GM23338 (cell line): ENCODE data around the gene GABPA. TPM values are rescaled to one million over a fixed set of nuclear protein-coding genes. Genes with fewer than 3 reads are reported as not detected.

Experiments
- ATAC-seq: fragments of 200-7000 bp; cut with Tn5 transposase; 3 replicates; pipeline ENCODE4 v1.9.1; 2020
- DNase-seq: peaks from one replicate; pipeline ENCODE4 v3.0.0-alpha.2; 2015; ENCODE audit warnings: low spot score
- H2AFZ ChIP-seq: fragments of 200-600 bp; sonication (generic); 2 replicates; pipeline ENCODE4 v1.8.0; 2016; ENCODE audit warnings: antibody characterized with exemption, mild to moderate bottlenecking, moderate library complexity
- H3F3A ChIP-seq: fragments of 200-600 bp; sonication (generic); replicated peaks from 2 replicates; pipeline ENCODE4 v1.8.0; 2017; ENCODE audit warnings: antibody characterized with exemption, mixed run types, low read depth
- H3K27ac ChIP-seq: fragments of 200-600 bp; sonication (generic); 2 replicates; pipeline ENCODE4 v1.6.1; 2016; ENCODE audit warnings: low read depth
- H3K27me3 ChIP-seq: fragments of 200-600 bp; sonication (generic); 2 replicates; pipeline ENCODE4 v1.8.0; 2016; ENCODE audit warnings: mild to moderate bottlenecking, mixed run types, moderate library complexity; ENCODE audit not compliant: insufficient read depth
- H3K36me3 ChIP-seq: fragments of 200-600 bp; sonication (generic); 2 replicates; pipeline ENCODE4 v1.8.0; 2016; ENCODE audit warnings: mild to moderate bottlenecking; ENCODE audit not compliant: insufficient read depth
- H3K4me1 ChIP-seq: fragments of 200-600 bp; sonication (generic); 2 replicates; pipeline ENCODE4 v1.8.0; 2016; ENCODE audit warnings: mild to moderate bottlenecking, moderate library complexity; ENCODE audit not compliant: insufficient read depth
- H3K4me2 ChIP-seq: fragments of 200-600 bp; sonication (generic); 2 replicates; pipeline ENCODE4 v1.7.1; 2017; ENCODE audit warnings: mixed run types
- H3K4me3 ChIP-seq: fragments of 200-600 bp; sonication (generic); 2 replicates; pipeline ENCODE4 v1.6.1; 2016; ENCODE audit warnings: mixed run types
- H3K79me2 ChIP-seq: fragments of 200-600 bp; sonication (generic); replicated peaks from 2 replicates; pipeline ENCODE4 v1.8.0; 2017; ENCODE audit warnings: mild to moderate bottlenecking; ENCODE audit not compliant: insufficient read depth
- H3K9me2 ChIP-seq: fragments of 200-600 bp; sonication (generic); 2 replicates; pipeline ENCODE4 v1.8.0; 2017; ENCODE audit not compliant: insufficient read depth
- H4K20me1 ChIP-seq: fragments of 200-600 bp; sonication (generic); replicated peaks from 2 replicates; pipeline ENCODE4 v1.8.0; 2017; ENCODE audit warnings: mild to moderate bottlenecking; ENCODE audit not compliant: insufficient read depth
- H3K27ac Mint-ChIP-seq: 2 replicates; pipeline ENCODE4 v1.8.0; 2020; ENCODE audit warnings: inconsistent platforms, mild to moderate bottlenecking, moderate library complexity, mixed read lengths
- H3K27me3 Mint-ChIP-seq: 3 replicates; pipeline ENCODE4 v1.8.0; 2022; ENCODE audit warnings: low read depth, mild to moderate bottlenecking, moderate library complexity, mixed read lengths, inconsistent platforms; ENCODE audit not compliant: insufficient read depth, poor library complexity
- H3K36me3 Mint-ChIP-seq: 3 replicates; pipeline ENCODE4 v1.8.0; 2021; ENCODE audit warnings: low read depth, mild to moderate bottlenecking, inconsistent platforms, moderate library complexity, mixed read lengths
- H3K4me1 Mint-ChIP-seq: 3 replicates; pipeline ENCODE4 v1.8.0; 2020; ENCODE audit warnings: mild to moderate bottlenecking, inconsistent platforms, mixed read lengths
- H3K4me3 Mint-ChIP-seq: 3 replicates; pipeline ENCODE4 v1.8.0; 2021; ENCODE audit warnings: moderate library complexity, mild to moderate bottlenecking, inconsistent platforms, mixed read lengths
- H3K9me3 Mint-ChIP-seq: 3 replicates; pipeline ENCODE4 v1.8.0; 2020; ENCODE audit warnings: moderate library complexity, mild to moderate bottlenecking, inconsistent platforms, mixed read lengths
- CREB1 ChIP-seq: fragments of 250-450 bp; sonication (Bioruptor Pico); IDR thresholded peaks from 2 replicates; pipeline ENCODE4 v1.5.0; 2020; ENCODE audit warnings: low read depth, mild to moderate bottlenecking, moderate library complexity
- CTCF ChIP-seq, 2 experiments: fragments of 200-600 bp in 1 of 2; sonication (generic) in 1 of 2; conservative IDR thresholded peaks; 2 replicates each; pipeline versions ENCODE4 v1.5.1 to v1.6.1; 2016 to 2017; ENCODE audit warnings: antibody characterized with exemption in 2 of 2, low read depth in 2 of 2, mild to moderate bottlenecking in 2 of 2, moderate library complexity in 1 of 2
- EZH2phosphoT487 ChIP-seq: fragments of 200-600 bp; sonication (generic); IDR thresholded peaks from one replicate; pipeline ENCODE4 v1.8.1; 2018; ENCODE audit warnings: antibody characterized with exemption; ENCODE audit not compliant: unreplicated experiment
- JUNB ChIP-seq: IDR thresholded peaks from one replicate; pipeline ENCODE4 v1.6.1; 2016; ENCODE audit warnings: antibody characterized with exemption; ENCODE audit not compliant: unreplicated experiment
- NANOG ChIP-seq: IDR thresholded peaks from 2 replicates; pipeline ENCODE4 v1.6.1; 2016; ENCODE audit warnings: antibody characterized with exemption, borderline replicate concordance
- POLR2AphosphoS5 ChIP-seq: IDR thresholded peaks from 2 replicates; pipeline ENCODE4 v1.6.1; 2016; ENCODE audit warnings: antibody characterized with exemption, low read depth
- STAT1 ChIP-seq: IDR thresholded peaks from one replicate; pipeline ENCODE4 v1.6.1; 2016; ENCODE audit warnings: antibody characterized with exemption; ENCODE audit not compliant: unreplicated experiment
- ZNF331 ChIP-seq: fragments of 250-450 bp; sonication (Bioruptor Pico); IDR thresholded peaks from 2 replicates; pipeline ENCODE4 v1.5.0; 2020; ENCODE audit warnings: low read depth, mild to moderate bottlenecking, moderate library complexity
- ZNF462 ChIP-seq: fragments of 250-450 bp; sonication (Bioruptor Pico); IDR thresholded peaks from 2 replicates; pipeline ENCODE4 v1.5.0; 2020; ENCODE audit warnings: mild to moderate bottlenecking, moderate library complexity
- polyA plus RNA-seq: library from polyadenylated mRNA; unstranded; fragments of >200 nt; fragmentation: Nextera tagmentation; extraction: Ambion mirVana; gene quantifications from 2 replicates; pipeline ENCODE4 v1.2.1, GENCODE V29; 2016
- total RNA-seq: library from RNA; depleted of rRNA; stranded (reverse); fragments of >200 nt; shearing (Covaris generic); gene quantifications from 2 replicates; pipeline ENCODE4 v1.2.3, GENCODE V29; 2014

Gene GABPA
- total and polyA plus RNA-seq, 2 experiments from 2014 or later, result 8.5 to 28.6 TPM

GRCh38 chr21:25742900-25743299 lies 8.1 kb downstream of the GABPA start:
- no peak overlapping the region for H3K27ac ChIP-seq

More at GRCh38 chr21:25742900-25743299, 8.1 kb downstream of the GABPA start:
- H3K4me2 ChIP-seq, result no peak overlapping the region
- ATAC-seq, result no peak
- no peaks in the 10 kb centered on the region for H3K4me1 ChIP-seq
- no peak overlapping the region for H2AFZ ChIP-seq
- H3K36me3 Mint-ChIP-seq, result peaks cover 7% of the 10 kb centered on the region; the same call in 1 of the 3 replicates
- H3F3A ChIP-seq, result no peaks in the 10 kb centered on the region
- no peak for TF ChIP-seq NANOG
- TF ChIP-seq ZNF331, result no peak
- TF ChIP-seq POLR2AphosphoS5, result no peak
- TF ChIP-seq CREB1, result no peak
- no peak for TF ChIP-seq ZNF462 (CRISPR knock-in tag)
- TF ChIP-seq JUNB, result no peak
- no peak for TF ChIP-seq CTCF (conservative IDR thresholded peaks at IDR 0.05; ENCODE audit: low read depth in 2 of 2)
- no peak for TF ChIP-seq EZH2phosphoT487
- no peak for TF ChIP-seq STAT1
- DNase-seq, result no peak
- H3K4me3 Mint-ChIP-seq, result no peak overlapping the region
- H3K27ac Mint-ChIP-seq, result no peak overlapping the region
- H3K79me2 ChIP-seq, result peaks cover 33% of the 10 kb centered on the region
- peaks cover 4% of the 10 kb centered on the region; the same call in 1 of the 2 replicates for H4K20me1 ChIP-seq
- no peaks in the 10 kb centered on the region for H3K9me3 Mint-ChIP-seq
- no peaks in the 10 kb centered on the region for H3K27me3 ChIP-seq
- no peak overlapping the region for H3K4me3 ChIP-seq
- no peaks in the 10 kb centered on the region for H3K9me2 ChIP-seq
- H3K4me1 Mint-ChIP-seq, result no peaks in the 10 kb centered on the region
- no peaks in the 10 kb centered on the region; the same call in 1 of the 2 replicates for H3K36me3 ChIP-seq
- H3K27me3 Mint-ChIP-seq, result no peaks in the 10 kb centered on the region
